ENCODE measurements around the gene C9orf43.
"Not testable (repeated sequence)": the region's sequence is repeated elsewhere in the genome, so short reads cannot be mapped to it uniquely, and the experiment has no call there.

C9orf43 gene

DNA sequence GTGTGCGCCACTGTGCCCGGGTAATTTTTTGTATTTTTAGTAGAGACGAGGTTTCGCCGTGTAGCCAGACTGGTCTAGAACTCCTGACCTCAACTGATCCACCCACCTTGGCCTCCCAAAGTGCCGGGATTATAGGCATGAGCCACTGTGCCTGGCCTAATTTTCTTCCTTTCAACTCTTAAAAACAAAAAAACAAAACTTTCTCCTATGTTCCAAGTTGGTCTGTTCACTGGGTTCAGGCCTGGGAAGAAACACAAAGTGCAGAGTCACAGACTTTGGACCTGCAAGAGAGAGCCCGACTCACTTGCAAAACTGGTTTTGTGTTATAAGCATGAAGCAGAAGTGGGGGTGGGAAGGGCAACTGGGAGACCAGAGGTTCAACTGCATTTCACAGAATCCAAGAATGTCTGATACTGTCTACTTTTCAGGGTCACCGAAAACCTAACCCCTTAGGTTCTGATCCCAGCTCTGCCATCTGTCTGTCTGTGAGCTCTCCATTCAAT lies 28.6 kb upstream of the C9orf43 start:
- DNase-seq, result no peak

- DNase-seq, result peak; percentile 26 to 49
These were observed 23.8 kb upstream of the C9orf43 start for GRCh38 chr9:113386571-113387393.

DNA sequence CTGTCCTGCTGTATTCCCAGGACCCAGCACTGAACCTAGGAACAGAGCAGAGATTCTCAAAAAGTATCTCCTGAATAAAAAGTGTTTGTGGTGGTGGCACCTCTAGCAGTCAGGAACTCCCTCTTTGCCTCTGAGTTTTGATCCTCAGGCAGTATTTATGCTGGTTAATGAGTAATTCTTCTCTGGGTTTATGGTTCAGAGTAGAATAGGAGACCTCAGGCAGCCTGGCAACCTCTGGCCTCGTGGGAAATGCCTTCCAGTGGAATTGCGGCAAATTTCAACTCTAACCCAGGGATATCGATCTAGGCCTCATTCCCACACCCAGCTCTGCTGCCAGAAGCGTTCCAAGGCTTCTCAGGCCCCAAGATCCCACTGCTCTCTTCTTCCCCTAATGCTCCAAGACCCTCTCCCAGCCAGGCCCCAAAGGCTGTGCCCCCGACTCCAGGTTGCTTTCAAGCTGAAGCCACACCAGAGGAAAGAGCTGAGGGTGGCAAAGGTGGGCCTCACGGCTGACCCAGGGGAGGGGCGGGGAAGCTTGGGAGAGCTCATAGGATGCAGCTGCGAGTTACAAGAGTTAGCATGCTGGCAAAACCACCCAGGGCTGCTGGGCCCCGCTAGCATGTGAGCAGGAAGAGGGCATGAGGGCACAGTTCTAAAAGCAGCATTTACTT lies 22.9 kb upstream of the C9orf43 start:
- DNase-seq, result no peak

GRCh38 chr9:113388833-113389232 lies 21.7 kb upstream of the C9orf43 start:
- DNase-seq, result no peak

DNA sequence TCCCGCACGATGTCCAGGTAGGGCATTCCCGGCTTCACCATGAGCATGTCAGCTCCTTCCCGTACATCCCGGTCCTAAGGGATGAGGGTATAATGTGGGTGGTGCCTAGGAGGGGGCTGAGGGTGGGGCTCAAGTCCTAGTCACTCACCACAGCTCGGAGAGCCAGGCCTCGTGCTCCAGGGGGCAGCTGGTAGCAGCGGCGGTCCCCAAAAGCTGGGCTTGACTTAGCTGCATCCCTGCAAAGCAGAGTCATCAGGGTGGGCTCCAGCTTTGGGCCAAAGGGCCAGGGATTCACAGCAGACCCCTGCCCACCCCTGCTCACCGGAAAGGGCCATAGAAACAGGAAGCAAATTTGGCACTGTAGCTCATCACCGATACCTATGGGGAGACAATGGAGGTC lies 21.1 kb upstream of the C9orf43 start:
- DNase-seq, result no peak

DNA sequence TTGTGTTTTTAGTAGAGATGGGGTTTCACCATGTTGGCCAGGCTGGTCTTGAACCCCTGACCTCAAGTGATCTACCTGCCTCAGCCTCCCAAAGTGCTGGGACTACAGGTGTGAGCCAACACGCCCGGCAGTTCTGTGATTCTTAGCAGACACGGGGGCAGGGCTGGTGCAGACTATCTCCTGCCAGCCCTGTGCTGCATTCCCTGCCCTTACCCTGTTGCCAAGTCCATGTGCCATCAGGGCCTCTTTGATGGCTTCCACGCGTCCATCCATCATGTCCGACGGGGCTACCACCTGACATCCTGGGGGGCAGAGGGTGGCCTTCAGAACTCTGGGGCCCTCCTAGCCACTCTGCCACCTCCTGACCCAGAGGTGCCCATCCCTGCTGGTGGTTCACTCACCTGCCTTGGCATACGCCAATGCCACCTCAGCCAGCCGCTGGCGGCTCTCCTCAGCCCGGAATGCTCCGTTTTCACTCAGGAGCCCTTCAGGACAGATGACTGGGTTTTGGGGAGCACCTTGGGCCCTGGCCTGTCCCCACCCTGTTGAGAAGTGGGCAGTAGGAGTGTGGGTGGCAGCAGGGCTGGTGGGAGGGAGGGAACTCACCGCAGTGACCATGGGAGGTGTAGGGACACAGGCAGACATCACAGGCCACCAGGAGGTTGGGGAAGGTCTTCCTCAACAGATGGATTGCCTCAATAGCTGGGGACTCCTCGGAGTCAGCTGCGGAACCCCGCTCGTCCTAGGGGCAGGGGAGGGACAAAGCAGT lies 20.2 kb upstream of the C9orf43 start:
- no peak for DNase-seq

DNA sequence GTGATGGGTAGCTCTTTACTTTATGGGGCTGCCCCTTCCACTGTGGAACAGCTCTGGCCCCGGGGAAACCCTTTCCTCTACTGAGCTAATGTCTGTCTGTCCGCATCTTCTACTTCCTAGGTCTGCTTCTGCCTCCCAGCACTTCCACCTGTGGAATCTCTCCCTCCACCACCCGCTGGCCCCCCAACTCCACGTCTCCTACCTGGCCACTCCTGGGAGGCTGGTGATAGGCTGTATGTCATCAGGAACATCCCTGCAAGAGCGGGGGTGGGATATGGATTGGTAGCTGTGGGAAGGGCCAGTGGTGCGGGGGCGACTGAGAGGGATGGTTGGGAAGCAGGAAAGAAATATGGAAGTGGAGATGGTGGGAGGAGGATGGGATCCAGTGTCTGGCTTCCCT lies 18.6 kb upstream of the C9orf43 start:
- DNase-seq, result no peak

- DNase-seq, result no peak
These were observed 17.3 kb upstream of the C9orf43 start for GRCh38 chr9:113393281-113393680.

DNA sequence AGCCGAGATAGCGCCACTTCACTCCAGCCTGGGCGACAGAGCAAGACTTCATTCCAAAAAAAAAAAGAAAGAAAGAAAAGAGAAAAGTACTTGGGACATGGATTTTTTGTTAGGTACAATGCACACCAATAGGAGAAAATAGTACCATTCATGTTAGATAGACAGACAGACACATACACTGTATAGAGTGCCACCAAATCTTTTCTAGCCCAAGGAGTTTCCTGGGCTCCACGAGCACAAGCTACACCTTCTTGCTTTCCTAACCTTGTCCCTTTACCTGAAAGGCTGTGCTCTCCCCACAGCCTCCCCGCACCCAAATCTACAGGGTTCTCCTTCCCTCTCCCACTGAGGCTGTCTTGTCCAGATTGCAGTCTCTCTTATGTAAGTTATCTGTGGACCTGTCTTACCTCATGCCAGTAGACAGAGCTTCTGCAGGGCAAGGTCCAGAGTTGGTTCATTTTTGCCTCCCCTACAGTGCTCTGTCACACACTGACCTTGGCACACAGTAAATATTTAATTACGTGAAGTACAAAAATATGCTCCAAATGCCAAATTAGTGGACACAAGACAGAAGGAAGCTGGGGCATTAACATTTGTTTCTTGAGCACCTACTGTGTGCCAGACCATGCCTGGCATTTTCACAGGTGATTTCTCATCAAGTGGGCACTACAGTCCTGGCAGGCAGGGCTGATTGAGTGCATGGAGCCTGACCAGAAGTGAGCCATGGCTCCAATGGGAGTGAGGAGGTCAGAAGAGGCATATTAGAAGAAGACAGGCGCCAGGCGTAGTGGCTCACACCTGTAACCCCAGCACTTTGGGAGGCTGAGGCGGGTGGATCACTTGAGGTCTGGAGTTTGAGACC lies 15.3 kb upstream of the C9orf43 start:
- DNase-seq, result no peak

- no peak for DNase-seq
These were observed 13.3 kb upstream of the C9orf43 start for GRCh38 chr9:113397203-113397631.

- DNase-seq, result no peak
These were observed 11.8 kb upstream of the C9orf43 start for GRCh38 chr9:113398796-113399195.

DNA sequence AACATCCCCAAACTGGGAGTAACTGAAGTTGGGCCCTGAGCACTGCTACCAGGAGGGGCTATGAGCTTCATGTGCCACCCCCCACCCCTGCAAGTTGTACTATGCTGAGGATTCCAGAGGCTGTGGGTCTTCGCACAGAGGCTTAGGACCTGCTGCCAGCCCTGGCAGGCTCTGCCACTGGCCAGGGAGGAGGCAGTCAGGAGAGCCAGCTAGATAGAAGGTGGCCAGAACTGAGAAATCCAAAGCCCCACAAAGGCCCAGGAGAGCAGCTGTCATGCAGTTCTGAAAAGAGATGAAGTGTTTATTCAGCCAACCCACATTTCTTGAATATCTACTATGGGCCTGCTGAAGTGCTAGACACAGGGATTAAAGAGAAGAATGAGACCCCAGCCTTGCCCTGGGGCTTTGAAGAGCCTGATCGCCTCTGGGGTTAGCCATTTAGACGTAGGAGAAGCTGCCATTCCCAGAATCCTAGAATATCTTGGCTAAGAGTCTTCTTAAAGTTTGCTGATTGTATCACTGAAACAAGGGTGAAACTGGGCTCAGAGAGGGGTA lies 10.8 kb upstream of the C9orf43 start:
- DNase-seq, result no peak

DNA sequence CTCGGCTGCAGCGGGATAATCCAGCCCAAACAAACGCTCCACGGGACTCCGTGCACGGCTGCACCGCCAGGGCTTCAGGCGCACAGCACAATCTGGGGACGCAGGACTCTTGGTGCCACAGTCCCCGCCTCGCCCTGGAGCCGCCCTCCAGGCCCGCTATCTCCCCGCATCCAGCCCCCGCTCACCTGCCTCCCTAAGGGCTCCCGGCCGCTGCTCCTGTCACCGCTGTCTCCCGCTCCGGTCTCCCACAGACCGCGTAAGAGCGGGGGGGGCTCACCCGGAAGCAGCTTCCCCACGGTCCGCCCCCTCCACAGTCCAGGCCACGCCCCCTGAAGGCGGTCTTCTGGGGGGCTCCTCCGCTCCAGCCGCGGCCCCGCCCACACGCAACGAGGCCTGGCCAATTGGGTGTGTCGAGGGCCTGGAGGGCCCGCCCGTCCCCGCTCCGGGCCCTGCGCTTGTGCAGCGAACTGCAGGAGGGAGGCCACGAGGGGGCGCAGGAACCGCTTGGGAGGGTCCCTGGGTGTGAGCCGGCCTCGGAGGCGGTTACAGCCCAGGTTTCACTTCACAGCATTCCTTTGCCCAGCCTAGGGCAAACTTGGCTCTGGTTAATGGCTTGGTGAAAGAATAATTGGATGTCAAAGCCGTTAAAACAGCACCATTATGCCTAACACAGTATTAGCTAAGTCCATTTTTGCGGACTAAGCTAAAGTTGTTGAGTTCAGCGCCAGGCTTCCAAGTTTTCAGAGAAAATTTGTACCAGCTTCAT lies 9.3 kb upstream of the C9orf43 start, which contains the start of gene ALAD:
TSS of gene ALAD (minus strand) at position 258 of the 766 bp plus-strand sequence. CDS start 7,725 bp downstream, outside the sequence.
- DNase-seq, result peak; percentile 93 to 94

DNA sequence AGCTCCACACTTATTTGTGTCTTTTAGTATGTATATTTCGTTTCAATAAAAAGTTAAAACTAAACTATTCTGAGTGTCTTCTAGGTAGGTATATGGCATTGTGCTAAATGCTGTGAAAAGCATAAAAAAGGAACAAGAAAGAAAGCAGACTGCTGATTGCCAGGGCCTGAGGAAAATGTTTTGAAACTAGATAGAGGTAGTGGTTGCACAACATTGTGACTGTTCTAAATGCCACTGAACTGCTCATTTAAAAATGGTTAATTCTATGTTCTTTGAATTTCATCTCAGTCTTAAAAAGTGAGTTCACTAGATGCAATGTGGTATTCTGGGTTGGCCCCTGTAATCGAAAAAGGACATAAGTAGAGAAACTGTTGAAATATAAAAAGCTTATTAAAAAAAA lies 6.9 kb upstream of the C9orf43 start:
- peak; percentile 90 to 93 for DNase-seq

GRCh38 chr9:113406353-113406752 lies 4.2 kb upstream of the C9orf43 start:
- DNase-seq, result not testable (repeated sequence)

DNA sequence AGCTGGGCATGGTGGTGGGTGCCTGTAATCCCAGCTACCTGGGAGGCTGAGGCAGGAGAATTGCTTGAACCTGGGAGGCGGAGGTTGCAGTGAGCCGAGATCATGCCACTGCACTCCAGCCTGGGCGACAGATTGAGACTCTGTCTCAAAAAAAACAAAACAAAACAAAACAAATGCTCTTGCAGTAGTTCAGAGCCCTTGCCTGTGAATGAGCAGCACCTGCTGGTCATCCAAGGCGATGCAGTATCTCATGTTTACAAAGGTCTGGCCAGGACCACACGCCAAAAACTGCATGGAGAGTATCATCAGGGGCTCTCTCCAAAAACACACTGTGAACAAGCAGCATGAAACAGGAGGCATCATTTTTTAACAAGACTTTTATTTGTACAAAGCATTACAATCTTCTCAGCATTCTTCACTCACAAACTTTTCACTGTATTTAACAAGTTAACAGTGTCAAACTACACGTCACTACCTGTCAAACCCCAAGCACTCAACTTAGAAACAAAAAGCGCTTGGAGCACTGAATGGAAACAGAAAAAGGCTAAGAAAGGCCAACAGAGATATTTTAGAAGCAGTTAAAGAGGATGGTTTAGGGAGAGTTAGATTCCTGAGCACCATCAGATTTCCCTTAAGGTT lies 3.6 kb upstream of the C9orf43 start:
- DNase-seq, result peak; percentile 61 to 62

- DNase-seq, result no peak
These were observed 1.1 kb upstream of the C9orf43 start for GRCh38 chr9:113409481-113409880.

DNA sequence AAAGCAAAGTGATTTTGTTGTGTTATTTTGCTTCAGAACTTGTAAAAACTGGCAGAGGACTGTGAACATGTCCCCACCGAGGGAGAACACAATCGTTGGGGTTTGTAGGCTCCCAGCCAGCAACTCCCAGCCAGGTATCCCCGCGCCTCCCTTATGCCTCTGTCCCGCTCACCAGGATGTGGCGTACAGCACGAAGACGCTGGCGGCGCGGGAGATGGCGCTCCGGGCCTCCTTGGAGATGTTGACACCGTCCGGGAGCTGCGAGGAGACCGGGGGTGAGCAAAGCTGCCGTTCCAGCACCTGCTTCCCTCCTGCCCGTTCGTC lies 702 bp upstream of the C9orf43 start:
- no peak for DNase-seq

DNA sequence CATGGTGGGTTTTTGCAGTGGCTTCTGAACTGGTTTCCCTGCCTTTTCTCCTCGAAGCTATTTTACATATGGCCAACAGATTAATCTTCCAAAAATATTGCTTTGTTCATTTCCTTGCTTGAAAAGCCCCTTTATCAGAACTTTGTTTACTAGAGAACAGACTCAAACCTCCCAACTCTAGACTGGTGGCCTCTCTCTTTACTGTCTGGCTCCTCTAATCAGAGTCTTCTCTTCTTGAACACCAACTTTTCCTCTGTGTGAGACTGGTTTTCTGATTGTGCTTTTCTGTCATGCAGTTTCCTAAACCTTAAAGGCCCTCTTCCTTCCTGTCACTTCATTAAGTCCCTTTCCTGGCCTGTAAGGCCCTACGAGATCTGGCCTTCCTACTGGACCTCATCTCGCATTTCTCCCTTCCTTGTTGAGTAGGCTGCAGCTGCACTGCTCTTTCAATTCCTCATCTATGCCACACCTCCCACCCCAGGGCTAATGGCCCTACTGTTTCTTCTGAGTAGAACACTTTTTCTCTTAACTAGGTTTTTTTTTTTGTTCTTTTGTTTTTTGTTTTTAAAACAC lies 5.7 kb downstream of the C9orf43 start:
- DNase-seq, result no peak

GRCh38 chr9:113417370-113417769 lies 6.8 kb downstream of the C9orf43 start:
- no peak for DNase-seq
